ENCODE results near the gene ARMC9.

ARMC9 gene

GRCh38 chr2:231370749-231371429 lies 172.5 kb downstream of the ARMC9 start:
- WGBS, 2 donors (ENCODE audit: extremely low coverage in 2 of 2, insufficient read length in 2 of 2, insufficient replicate concordance in 1 of 2): no CpG with 5 or more reads among the region's 21 CpGs
- Histone ChIP-seq H3K18ac (ENCODE audit: low read length) (peak overlapping the region; percentile 66), H3K4me1 (ENCODE audit: control insufficient read depth in 2 of 2, insufficient read depth in 1 of 2, low read depth in 1 of 2, low read length in 2 of 2) (peaks cover 4 to 14% of the 10 kb centered on the region in 2 donors), H3K9me3 (replicated peaks in 1 of 2; ENCODE audit: control insufficient read depth in 2 of 2, insufficient read depth in 1 of 2, low read depth in 1 of 2, low read length in 2 of 2) (peaks cover 0 to 2% of the 10 kb centered on the region in 2 donors), H3K4me3 (ENCODE audit: low read length in 2 of 2) (no peak overlapping the region), H3K27ac (replicated peaks; ENCODE audit: low read length) (peak overlapping the region; percentile 27), H3K4me2 (ENCODE audit: insufficient read depth, low read length, poor library complexity, severe bottlenecking) (no peak overlapping the region), H2AFZ (ENCODE audit: low read length) (peak overlapping the region; percentile 11), H3K14ac (ENCODE audit: low read length) (peak overlapping the region; percentile 25), H4K8ac (ENCODE audit: low read depth, low read length) (peak overlapping the region; percentile 20), H3K79me1 (ENCODE audit: low read depth, low read length) (no peaks in the 10 kb centered on the region), H3K23ac (ENCODE audit: low read depth, low read length, poor library complexity) (no peak overlapping the region), H2BK120ac (ENCODE audit: low read depth, low read length) (no peak overlapping the region), H3K36me3 (replicated peaks in 1 of 2; ENCODE audit: control insufficient read depth in 2 of 2, insufficient read depth in 2 of 2, low read length in 2 of 2) (no peaks in the 10 kb centered on the region), H2BK5ac (ENCODE audit: low read length) (no peak overlapping the region), H2AK5ac (ENCODE audit: low read depth, low read length) (peak overlapping the region; percentile 89), H3K27me3 (ENCODE audit: control insufficient read depth in 3 of 3, insufficient read depth in 3 of 3, low read depth in 1 of 3, low read length in 3 of 3) (no peaks in the 10 kb centered on the region), H2BK12ac (ENCODE audit: low read length) (no peak overlapping the region), H4K91ac (ENCODE audit: low read depth, low read length, poor library complexity) (peak overlapping the region; percentile 3), H3K4ac (ENCODE audit: low read length) (peak overlapping the region; percentile 30), H2BK15ac (ENCODE audit: low read length) (peak overlapping the region; percentile 4), H3K9ac (ENCODE audit: low read depth, low read length, poor library complexity) (no peak overlapping the region)
- no peak for DNase-seq (ENCODE audit: low spot score)

GRCh38 chr2:231371430-231372054 lies 173.1 kb downstream of the ARMC9 start:
- H3K27me3 ChIP-seq (ENCODE audit: control insufficient read depth in 3 of 3, insufficient read depth in 3 of 3, low read depth in 1 of 3, low read length in 3 of 3): no peaks in the 10 kb centered on the region

GRCh38 chr2:231372326-231372725 lies 173.9 kb downstream of the ARMC9 start:
- H3K27me3 ChIP-seq (ENCODE audit: control insufficient read depth in 3 of 3, insufficient read depth in 3 of 3, low read depth in 1 of 3, low read length in 3 of 3): no peaks in the 10 kb centered on the region
- no peak overlapping the region for H4K91ac ChIP-seq (ENCODE audit: low read depth, low read length, poor library complexity)
- H2BK15ac ChIP-seq (ENCODE audit: low read length): no peak overlapping the region
- no peak overlapping the region for H3K4me2 ChIP-seq (ENCODE audit: insufficient read depth, low read length, poor library complexity, severe bottlenecking)
- no peak for DNase-seq (ENCODE audit: low spot score)
- H4K8ac ChIP-seq (ENCODE audit: low read depth, low read length): no peak overlapping the region
- no peak overlapping the region for H3K27ac ChIP-seq (replicated peaks; ENCODE audit: low read length)
- no peak overlapping the region for H3K4ac ChIP-seq (ENCODE audit: low read length)
- H3K18ac ChIP-seq (ENCODE audit: low read length): no peak overlapping the region
- no peak overlapping the region for H2BK12ac ChIP-seq (ENCODE audit: low read length)
- H2AK5ac ChIP-seq (ENCODE audit: low read depth, low read length): no peak overlapping the region
- no peak overlapping the region for H2BK5ac ChIP-seq (ENCODE audit: low read length)
- no peaks in the 10 kb centered on the region for H3K79me1 ChIP-seq (ENCODE audit: low read depth, low read length)
- H3K9me3 ChIP-seq (replicated peaks in 1 of 2; ENCODE audit: control insufficient read depth in 2 of 2, insufficient read depth in 1 of 2, low read depth in 1 of 2, low read length in 2 of 2): peaks cover 0 to under 1% of the 10 kb centered on the region in 2 donors
- H3K36me3 ChIP-seq (replicated peaks in 1 of 2; ENCODE audit: control insufficient read depth in 2 of 2, insufficient read depth in 2 of 2, low read length in 2 of 2): no peaks in the 10 kb centered on the region
- H3K14ac ChIP-seq (ENCODE audit: low read length): no peak overlapping the region
- no peak overlapping the region for H2AFZ ChIP-seq (ENCODE audit: low read length)
- no peak overlapping the region for H3K9ac ChIP-seq (ENCODE audit: low read depth, low read length, poor library complexity)
- no peak overlapping the region for H3K4me3 ChIP-seq (ENCODE audit: low read length in 2 of 2)
- H2BK120ac ChIP-seq (ENCODE audit: low read depth, low read length): no peak overlapping the region
- H3K23ac ChIP-seq (ENCODE audit: low read depth, low read length, poor library complexity): no peak overlapping the region
- H3K4me1 ChIP-seq (ENCODE audit: control insufficient read depth in 2 of 2, insufficient read depth in 1 of 2, low read depth in 1 of 2, low read length in 2 of 2): peaks cover 4 to 18% of the 10 kb centered on the region in 2 donors
- no CpG with 5 or more reads among the region's 7 CpGs for WGBS, 2 donors (ENCODE audit: extremely low coverage in 2 of 2, insufficient read length in 2 of 2, insufficient replicate concordance in 1 of 2)

More at GRCh38 chr2:231371430-231372054, 173.1 kb downstream of the ARMC9 start:
- peaks cover 4 to 14% of the 10 kb centered on the region in 2 donors for H3K4me1 ChIP-seq (ENCODE audit: control insufficient read depth in 2 of 2, insufficient read depth in 1 of 2, low read depth in 1 of 2, low read length in 2 of 2)
- no peak overlapping the region for H3K9ac ChIP-seq (ENCODE audit: low read depth, low read length, poor library complexity)
- H3K4ac ChIP-seq (ENCODE audit: low read length): no peak overlapping the region
- peak overlapping the region; percentile 25 for H3K14ac ChIP-seq (ENCODE audit: low read length)
- no peak overlapping the region for H3K27ac ChIP-seq (replicated peaks; ENCODE audit: low read length)
- no CpG with 5 or more reads among the region's 13 CpGs for WGBS, 2 donors (ENCODE audit: extremely low coverage in 2 of 2, insufficient read length in 2 of 2, insufficient replicate concordance in 1 of 2)
- no peak overlapping the region for H2BK5ac ChIP-seq (ENCODE audit: low read length)
- H3K36me3 ChIP-seq (replicated peaks in 1 of 2; ENCODE audit: control insufficient read depth in 2 of 2, insufficient read depth in 2 of 2, low read length in 2 of 2): no peaks in the 10 kb centered on the region
- no peak overlapping the region for H2BK120ac ChIP-seq (ENCODE audit: low read depth, low read length)
- H3K4me2 ChIP-seq (ENCODE audit: insufficient read depth, low read length, poor library complexity, severe bottlenecking): no peak overlapping the region
- peak overlapping the region; percentile 2 for H2AK5ac ChIP-seq (ENCODE audit: low read depth, low read length)
- H3K9me3 ChIP-seq (replicated peaks in 1 of 2; ENCODE audit: control insufficient read depth in 2 of 2, insufficient read depth in 1 of 2, low read depth in 1 of 2, low read length in 2 of 2): peaks cover 0 to 2% of the 10 kb centered on the region in 2 donors
- no peak overlapping the region for H3K23ac ChIP-seq (ENCODE audit: low read depth, low read length, poor library complexity)
- H2BK15ac ChIP-seq (ENCODE audit: low read length): peak overlapping the region; percentile 4
- no peak overlapping the region for H3K4me3 ChIP-seq (ENCODE audit: low read length in 2 of 2)
- H4K91ac ChIP-seq (ENCODE audit: low read depth, low read length, poor library complexity): no peak overlapping the region
- H2BK12ac ChIP-seq (ENCODE audit: low read length): no peak overlapping the region
- no peak for DNase-seq (ENCODE audit: low spot score)
- no peak overlapping the region for H2AFZ ChIP-seq (ENCODE audit: low read length)
- H4K8ac ChIP-seq (ENCODE audit: low read depth, low read length): no peak overlapping the region
- H3K79me1 ChIP-seq (ENCODE audit: low read depth, low read length): no peaks in the 10 kb centered on the region
- peak overlapping the region; percentile 70 for H3K18ac ChIP-seq (ENCODE audit: low read length)

GRCh38 chr2:231373184-231373583 lies 174.8 kb downstream of the ARMC9 start:
- no peak for DNase-seq (ENCODE audit: low spot score)
- Histone ChIP-seq H2BK120ac (ENCODE audit: low read depth, low read length) (no peak overlapping the region), H4K8ac (ENCODE audit: low read depth, low read length) (no peak overlapping the region), H2BK12ac (ENCODE audit: low read length) (no peak overlapping the region), H2BK15ac (ENCODE audit: low read length) (no peak overlapping the region), H3K36me3 (replicated peaks in 1 of 2; ENCODE audit: control insufficient read depth in 2 of 2, insufficient read depth in 2 of 2, low read length in 2 of 2) (no peaks in the 10 kb centered on the region), H3K79me1 (ENCODE audit: low read depth, low read length) (no peaks in the 10 kb centered on the region), H3K9ac (ENCODE audit: low read depth, low read length, poor library complexity) (no peak overlapping the region), H4K91ac (ENCODE audit: low read depth, low read length, poor library complexity) (no peak overlapping the region), H3K4me2 (ENCODE audit: insufficient read depth, low read length, poor library complexity, severe bottlenecking) (no peak overlapping the region), H2AK5ac (ENCODE audit: low read depth, low read length) (no peak overlapping the region), H3K23ac (ENCODE audit: low read depth, low read length, poor library complexity) (no peak overlapping the region), H3K27ac (replicated peaks; ENCODE audit: low read length) (no peak overlapping the region), H2BK5ac (ENCODE audit: low read length) (no peak overlapping the region), H3K9me3 (replicated peaks in 1 of 2; ENCODE audit: control insufficient read depth in 2 of 2, insufficient read depth in 1 of 2, low read depth in 1 of 2, low read length in 2 of 2) (no peaks in the 10 kb centered on the region), H2AFZ (ENCODE audit: low read length) (no peak overlapping the region), H3K4me1 (ENCODE audit: control insufficient read depth in 2 of 2, insufficient read depth in 1 of 2, low read depth in 1 of 2, low read length in 2 of 2) (peaks cover 4 to 18% of the 10 kb centered on the region in 2 donors), H3K4me3 (ENCODE audit: low read length in 2 of 2) (no peak overlapping the region), H3K4ac (ENCODE audit: low read length) (no peak overlapping the region), H3K27me3 (ENCODE audit: control insufficient read depth in 3 of 3, insufficient read depth in 3 of 3, low read depth in 1 of 3, low read length in 3 of 3) (no peaks in the 10 kb centered on the region), H3K18ac (ENCODE audit: low read length) (no peak overlapping the region), H3K14ac (ENCODE audit: low read length) (no peak overlapping the region)
- WGBS, 2 donors (ENCODE audit: extremely low coverage in 2 of 2, insufficient read length in 2 of 2, insufficient replicate concordance in 1 of 2): no CpG with 5 or more reads among the region's 8 CpGs
